Neural cell (in vitro differentiated cells): Measurements from ENCODE around the gene HS6ST2.

Experiments used
- REST ChIP-seq: IDR thresholded peaks from 2 replicates; pipeline ENCODE4 v1.6.1; 2012; ENCODE audit warnings: borderline replicate concordance
- TAF1 ChIP-seq: IDR thresholded peaks from 2 replicates; pipeline ENCODE4 v1.6.1; 2012; ENCODE audit warnings: low read depth

- TF ChIP-seq TAF1 (no peak), REST (no peak)
These were observed 219.5 kb downstream of the HS6ST2 start for GRCh38 chrX:132738951-132739350.
